HUES6 (cell line): Measurements from ENCODE around the gene TP53BP1.

Experiments used
- H3K27ac ChIP-seq: 2 replicates; pipeline ENCODE4 v1.7.0; 2013; ENCODE audit warnings: low read depth, mild to moderate bottlenecking, low read length, inconsistent platforms
- H3K27me3 ChIP-seq: 2 replicates; pipeline ENCODE4 v1.6.1; 2013; ENCODE audit warnings: low read length; ENCODE audit not compliant: control insufficient read depth, insufficient read depth
- H3K36me3 ChIP-seq: 2 replicates; pipeline ENCODE4 v1.6.1; 2013; ENCODE audit warnings: low read length; ENCODE audit not compliant: control insufficient read depth, insufficient read depth
- H3K4me1 ChIP-seq: 2 replicates; pipeline ENCODE4 v1.6.1; 2013; ENCODE audit warnings: low read length; ENCODE audit not compliant: control insufficient read depth, insufficient read depth
- H3K4me3 ChIP-seq: 2 replicates; pipeline ENCODE4 v1.5.1; 2013; ENCODE audit warnings: low read depth, low read length
- H3K9ac ChIP-seq: one replicate; pipeline ENCODE4 v1.6.1; 2013; ENCODE audit warnings: mild to moderate bottlenecking, low read length
- H3K9me3 ChIP-seq: 2 replicates; pipeline ENCODE4 v1.6.1; 2013; ENCODE audit warnings: low read depth, low read length; ENCODE audit not compliant: control insufficient read depth, insufficient read depth

The TP53BP1 gene

DNA sequence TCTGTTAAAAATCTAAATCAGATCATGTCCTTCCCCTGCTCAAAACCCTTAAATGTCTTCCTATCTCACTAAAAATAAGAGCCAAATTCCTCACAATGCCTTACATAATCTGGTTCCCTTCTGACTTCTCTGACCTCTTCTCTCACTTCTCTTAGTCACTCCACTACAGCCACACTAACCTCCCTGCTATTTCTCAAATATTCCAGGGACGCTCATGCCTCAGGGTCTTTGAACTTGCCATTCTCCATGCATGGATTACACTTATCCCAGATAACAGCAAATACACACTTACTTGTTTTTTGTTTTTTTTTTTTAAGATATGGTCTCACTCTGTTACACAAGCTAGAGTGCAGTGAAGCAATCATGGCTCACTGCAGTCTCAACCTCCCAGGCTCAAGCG lies 8.5 kb downstream of the TP53BP1 start:
- Histone ChIP-seq H3K9ac (no peak overlapping the region), H3K27ac (no peak overlapping the region), H3K4me3 (no peak overlapping the region), H3K27me3 (no peaks in the 10 kb centered on the region), H3K4me1 (no peaks in the 10 kb centered on the region), H3K36me3 (peaks cover 75% of the 10 kb centered on the region), H3K9me3 (no peaks in the 10 kb centered on the region)

DNA sequence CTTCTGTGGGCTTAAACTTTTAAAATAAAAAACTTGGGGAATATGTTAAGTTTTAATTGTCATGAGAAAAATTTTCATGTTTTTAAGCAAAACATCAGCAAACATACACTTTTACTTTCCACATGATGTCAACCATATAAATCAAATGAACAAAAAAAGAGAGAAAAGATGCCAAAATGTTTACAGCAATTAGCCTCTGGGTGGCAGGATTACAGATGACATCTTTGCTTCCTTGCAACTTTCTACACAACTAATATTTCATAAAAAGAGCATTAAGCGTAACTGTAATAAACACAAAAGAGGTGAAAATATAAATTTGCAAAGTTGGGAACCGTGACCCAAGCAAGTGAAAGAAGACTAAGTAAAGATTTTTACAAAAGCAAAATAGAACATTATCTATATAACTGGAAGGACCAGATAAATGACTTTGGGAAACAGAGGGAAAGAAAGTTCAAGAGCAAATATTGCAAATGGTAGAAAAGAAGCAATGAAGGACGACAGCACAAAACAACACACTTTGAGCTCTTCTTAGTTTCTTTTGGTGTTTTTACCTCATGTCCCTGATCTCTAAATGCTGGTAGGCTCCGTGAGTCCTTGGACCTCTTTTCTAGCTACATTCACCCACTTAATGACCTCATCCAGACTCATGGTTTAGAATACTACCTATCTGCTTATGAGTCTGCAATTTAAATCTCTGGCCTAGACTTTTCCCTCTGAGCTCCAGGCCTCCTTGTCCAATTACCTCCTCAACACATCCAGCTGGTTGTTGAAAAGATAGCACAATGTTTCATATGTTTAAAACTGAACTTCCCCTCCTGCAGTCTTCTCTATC lies 9.4 kb downstream of the TP53BP1 start:
- Histone ChIP-seq H3K4me3 (no peak overlapping the region), H3K9ac (no peak overlapping the region), H3K27me3 (no peaks in the 10 kb centered on the region), H3K4me1 (peaks cover 3% of the 10 kb centered on the region; the same call in 1 of the 2 replicates), H3K27ac (no peak overlapping the region), H3K36me3 (peaks cover 75% of the 10 kb centered on the region), H3K9me3 (no peaks in the 10 kb centered on the region)

DNA sequence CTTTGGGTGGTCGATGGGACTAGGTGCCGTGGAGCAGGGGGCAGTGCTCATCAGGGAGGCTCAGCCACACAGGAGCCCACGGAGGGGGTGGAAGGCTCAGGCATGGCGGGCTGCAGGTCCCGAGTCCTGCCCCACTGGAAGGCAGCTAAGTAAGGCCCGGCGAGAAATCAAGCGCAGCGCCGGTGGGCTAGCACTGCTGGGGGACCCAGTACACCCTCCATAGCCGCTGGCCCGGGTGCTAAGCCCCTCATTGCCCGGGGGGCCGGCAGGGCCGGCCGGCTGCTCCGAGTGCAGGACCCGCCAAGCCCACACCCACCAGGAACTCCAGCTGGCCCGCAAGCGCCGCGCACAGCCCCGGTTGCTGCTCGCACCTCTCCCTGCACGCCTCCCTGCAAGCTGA lies 19.1 kb downstream of the TP53BP1 start:
- no peaks in the 10 kb centered on the region for H3K9me3 ChIP-seq
- no peak overlapping the region for H3K4me3 ChIP-seq
- H3K36me3 ChIP-seq = peaks cover 92% of the 10 kb centered on the region
- H3K27ac ChIP-seq = no peak overlapping the region
- no peak overlapping the region for H3K9ac ChIP-seq
- H3K27me3 ChIP-seq = no peaks in the 10 kb centered on the region
- peaks cover 9% of the 10 kb centered on the region; the same call in 1 of the 2 replicates for H3K4me1 ChIP-seq

DNA sequence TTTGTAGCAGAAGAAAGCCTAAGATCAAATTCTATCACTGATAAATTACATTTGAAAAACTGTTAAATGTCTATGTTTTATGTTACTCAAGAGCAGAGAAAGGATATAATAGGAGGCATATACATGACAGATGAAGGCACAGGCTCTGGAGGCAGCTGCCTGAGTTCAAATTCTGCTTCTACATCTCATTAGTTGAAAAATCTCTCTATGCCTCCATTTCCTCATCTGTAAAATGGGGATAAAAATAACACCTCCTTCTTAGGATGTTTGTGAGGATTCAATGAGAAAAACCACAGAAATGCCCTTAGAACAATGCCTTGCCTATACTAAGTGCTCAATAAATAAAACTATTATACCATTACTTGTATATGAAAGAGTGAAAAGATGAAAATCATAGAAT lies 21.0 kb downstream of the TP53BP1 start:
- Histone ChIP-seq H3K4me1 (no peaks in the 10 kb centered on the region), H3K9ac (no peak overlapping the region), H3K27ac (no peak overlapping the region), H3K9me3 (no peaks in the 10 kb centered on the region), H3K36me3 (peaks cover 95% of the 10 kb centered on the region), H3K27me3 (no peaks in the 10 kb centered on the region), H3K4me3 (no peak overlapping the region)

DNA sequence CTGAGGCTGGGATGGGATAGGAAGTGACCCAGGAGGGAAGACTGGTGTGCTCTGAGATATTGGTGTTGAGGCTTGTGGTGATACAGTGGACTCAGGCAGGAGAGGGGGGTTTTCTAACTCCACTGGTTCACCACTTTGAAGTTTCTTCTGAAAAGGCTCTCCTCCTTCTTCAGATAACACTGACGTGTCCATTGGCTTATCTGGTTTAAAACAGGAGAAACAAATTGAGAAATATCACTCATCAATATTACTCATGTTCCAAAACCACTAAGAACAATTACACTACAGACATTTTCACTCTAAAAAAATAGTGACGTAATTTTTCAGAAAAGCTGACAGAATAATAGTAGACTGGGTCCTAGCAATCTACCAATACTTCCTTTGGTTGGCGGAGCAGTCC lies 23.1 kb downstream of the TP53BP1 start:
- H3K27ac ChIP-seq = no peak overlapping the region
- no peaks in the 10 kb centered on the region for H3K4me1 ChIP-seq
- no peak overlapping the region for H3K4me3 ChIP-seq
- H3K9ac ChIP-seq = no peak overlapping the region
- H3K36me3 ChIP-seq = peaks cover 95% of the 10 kb centered on the region
- H3K27me3 ChIP-seq = no peaks in the 10 kb centered on the region
- no peaks in the 10 kb centered on the region for H3K9me3 ChIP-seq

DNA sequence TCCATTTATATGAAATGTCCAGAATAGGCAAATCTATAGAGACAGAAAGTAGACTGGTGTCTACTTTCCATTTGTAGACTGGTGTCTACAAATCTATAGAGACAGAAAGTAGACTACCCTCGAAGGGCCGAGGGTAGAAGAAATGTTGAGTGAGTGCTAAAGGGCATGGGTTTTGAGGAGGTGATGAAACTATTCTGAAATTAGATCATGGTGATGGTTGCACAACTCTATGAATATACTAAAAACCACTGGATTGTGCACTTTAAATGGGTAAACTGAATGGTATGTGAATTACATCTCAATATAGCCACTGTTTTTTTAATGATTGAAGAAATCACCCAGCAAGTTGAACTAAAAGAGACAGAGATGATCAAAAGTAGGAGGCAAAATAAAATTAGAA lies 27.9 kb downstream of the TP53BP1 start:
- Histone ChIP-seq H3K27ac (no peak overlapping the region), H3K27me3 (no peaks in the 10 kb centered on the region), H3K9ac (no peak overlapping the region), H3K4me3 (no peak overlapping the region), H3K36me3 (peaks cover 83% of the 10 kb centered on the region), H3K9me3 (no peaks in the 10 kb centered on the region), H3K4me1 (no peaks in the 10 kb centered on the region)

DNA sequence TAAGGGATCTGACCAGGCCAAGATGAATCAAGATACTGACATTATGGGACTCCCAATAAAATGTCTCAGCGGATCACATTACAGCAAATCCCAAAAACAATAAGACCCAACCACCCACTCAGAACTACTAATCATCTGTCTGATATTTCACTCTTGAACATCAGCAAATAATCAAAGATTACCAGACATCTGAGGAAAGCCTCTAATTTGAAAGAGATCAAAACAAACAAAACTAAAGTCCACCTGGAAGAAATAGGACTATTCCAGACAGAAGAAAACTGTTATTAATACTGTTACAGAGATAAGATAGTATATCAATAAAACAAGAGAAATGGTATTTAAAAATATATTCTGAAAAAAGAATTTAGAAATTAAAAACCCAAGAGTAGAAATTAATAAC lies 29.0 kb downstream of the TP53BP1 start:
- H3K27ac ChIP-seq = no peak overlapping the region

DNA sequence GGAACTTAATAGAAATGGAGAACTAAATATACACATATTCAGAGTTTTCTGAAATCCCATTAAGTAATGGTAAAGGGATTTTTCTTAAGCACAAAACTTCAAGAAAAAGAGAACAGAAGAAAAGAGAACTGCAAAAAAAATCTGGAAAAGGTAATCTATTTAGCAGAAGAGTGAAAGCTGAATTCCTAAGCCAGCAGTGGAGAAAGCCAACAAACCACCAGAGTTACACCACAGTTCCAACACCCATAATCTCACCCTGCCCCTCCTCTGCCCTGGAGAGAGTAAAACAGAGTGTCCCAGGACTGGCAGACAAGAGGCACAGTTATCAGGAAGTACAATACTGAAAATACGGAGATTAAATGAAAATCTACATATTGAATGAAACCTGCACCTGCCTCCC lies 29.4 kb downstream of the TP53BP1 start:
- no peak overlapping the region for H3K27ac ChIP-seq
- no peak overlapping the region for H3K4me3 ChIP-seq
- no peaks in the 10 kb centered on the region for H3K27me3 ChIP-seq
- no peak overlapping the region for H3K9ac ChIP-seq
- H3K36me3 ChIP-seq = peaks cover 81% of the 10 kb centered on the region
- no peaks in the 10 kb centered on the region for H3K9me3 ChIP-seq
- no peaks in the 10 kb centered on the region for H3K4me1 ChIP-seq

More for the DNA sequence above, 29.0 kb downstream of the TP53BP1 start:
- H3K9ac ChIP-seq = no peak overlapping the region
- no peaks in the 10 kb centered on the region for H3K9me3 ChIP-seq
- no peak overlapping the region for H3K4me3 ChIP-seq
- H3K27me3 ChIP-seq = no peaks in the 10 kb centered on the region
- H3K4me1 ChIP-seq = no peaks in the 10 kb centered on the region
- peaks cover 81% of the 10 kb centered on the region for H3K36me3 ChIP-seq

DNA sequence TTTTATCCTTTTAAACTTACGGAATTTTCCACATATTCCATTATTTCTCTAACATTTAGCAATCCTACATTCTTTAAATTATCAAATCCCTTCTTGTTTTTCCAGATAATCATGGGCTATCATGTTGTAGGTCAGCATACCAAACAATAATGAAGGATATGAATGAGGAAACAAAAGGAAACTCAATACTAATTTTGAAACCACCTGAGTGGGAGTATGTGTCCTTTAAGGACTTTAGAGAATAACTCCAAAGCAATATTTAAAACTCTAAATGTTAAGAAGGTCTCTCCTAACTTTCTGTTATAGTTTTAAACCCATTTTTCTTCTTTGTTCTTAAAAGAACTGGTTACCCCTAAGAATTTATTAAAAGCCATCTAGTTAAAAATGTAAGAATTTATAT lies 43.0 kb downstream of the TP53BP1 start:
- Histone ChIP-seq H3K4me1 (no peaks in the 10 kb centered on the region), H3K9me3 (no peaks in the 10 kb centered on the region), H3K9ac (no peak overlapping the region), H3K27me3 (no peaks in the 10 kb centered on the region), H3K4me3 (no peak overlapping the region), H3K27ac (no peak overlapping the region), H3K36me3 (peaks cover 52% of the 10 kb centered on the region)

DNA sequence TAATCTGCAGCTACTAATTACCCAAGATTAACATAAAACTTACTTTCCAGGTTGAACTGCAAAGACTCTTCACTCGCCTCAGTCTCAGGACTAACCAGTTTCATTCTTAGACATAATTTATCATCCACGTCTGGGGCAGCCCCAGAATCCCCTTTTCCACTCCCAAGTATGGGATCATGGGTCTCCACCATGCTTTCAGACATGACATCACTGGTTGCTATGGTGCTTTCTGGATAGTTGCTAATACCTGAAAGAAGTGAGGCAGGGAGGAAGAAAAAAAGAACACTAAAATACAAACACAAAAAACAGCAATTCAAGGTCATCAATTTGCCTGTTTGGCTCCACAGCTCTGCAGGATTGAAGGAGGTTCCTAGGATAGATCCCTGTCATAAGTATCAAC lies 46.6 kb downstream of the TP53BP1 start:
- no peaks in the 10 kb centered on the region for H3K27me3 ChIP-seq
- peaks cover 42% of the 10 kb centered on the region for H3K36me3 ChIP-seq
- H3K4me3 ChIP-seq = no peak overlapping the region
- H3K9me3 ChIP-seq = no peaks in the 10 kb centered on the region
- no peak overlapping the region for H3K27ac ChIP-seq
- peaks cover 2% of the 10 kb centered on the region for H3K4me1 ChIP-seq
- H3K9ac ChIP-seq = no peak overlapping the region

DNA sequence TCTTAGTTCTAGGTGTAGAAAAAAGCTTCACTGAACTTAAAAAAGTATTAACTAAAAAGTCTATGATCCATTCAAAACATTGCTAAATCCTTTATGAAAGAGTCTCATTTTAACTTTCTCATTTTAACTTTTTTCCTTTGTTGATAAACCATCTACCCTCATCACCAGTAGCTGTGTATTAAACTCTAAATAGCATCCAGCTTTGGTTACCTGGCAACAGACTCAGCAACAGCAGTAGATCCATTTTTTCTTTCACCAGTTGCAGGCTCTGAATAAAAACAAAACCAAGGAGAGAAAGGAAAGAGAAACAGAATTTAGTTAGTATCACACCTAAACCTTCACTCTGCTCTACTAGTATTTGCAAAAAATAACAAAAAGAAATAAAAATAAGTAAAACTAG lies 51.6 kb downstream of the TP53BP1 start:
- H3K4me3 ChIP-seq = no peak overlapping the region
- H3K27me3 ChIP-seq = no peaks in the 10 kb centered on the region
- H3K9ac ChIP-seq = no peak overlapping the region
- no peaks in the 10 kb centered on the region for H3K9me3 ChIP-seq
- peaks cover 6% of the 10 kb centered on the region for H3K4me1 ChIP-seq
- H3K27ac ChIP-seq = peak overlapping the region; percentile 80
- H3K36me3 ChIP-seq = peaks cover 62% of the 10 kb centered on the region
